ENCODE measurements around the gene CBLIF.

- no peak for TF ChIP-seq CTCF (conservative IDR thresholded peaks at IDR 0.05; ENCODE audit: low read length)
- TF ChIP-seq EZH2phosphoT487 (IDR thresholded peaks at IDR 0.05; ENCODE audit: borderline replicate concordance): no peak
Measured at GRCh38 chr11:59862252-59862651, 17.0 kb upstream of the CBLIF start.
